Spleen (tissue), 7 donors: ENCODE measurements around the gene NDUFA13.

Experiments used
- CTCF ChIP-seq, 11 experiments: fragments of 200-600 bp in 7 of 11; fragments of 450-650 bp in 4 of 11; sonication (generic) in 4 of 11; IDR thresholded peaks in 8 of 11; conservative IDR thresholded peaks in 3 of 11; 1 replicate in 7 of 11; 2 replicates in 4 of 11; pipeline versions ENCODE4 v1.4.0 to v1.8.0; 2016 to 2021; ENCODE audit warnings: antibody characterized with exemption in 11 of 11, inconsistent platforms in 4 of 11, mild to moderate bottlenecking in 1 of 11
- POLR2A ChIP-seq, 3 donors: fragments of 450-650 bp; IDR thresholded peaks; one replicate each; pipeline ENCODE4 v1.5.1; 2017; ENCODE audit warnings: antibody characterized with exemption in 3 of 3, mild to moderate bottlenecking in 1 of 3
- POLR2AphosphoS5 ChIP-seq, 3 donors: sonication (generic); formaldehyde crosslinking; IDR thresholded peaks; one replicate each; pipeline ENCODE4 v1.5.1; 2017; ENCODE audit warnings: antibody characterized with exemption in 3 of 3
- donor health status: DM: no; HTN: no; CAD: no; lungs with moderate emphysema.
- donor health status: DM: no; HTN: no; CAD: no.
- donor health status: DM: no; HTN: no; CAD: no.

- TF ChIP-seq CTCF (IDR thresholded peaks at IDR 0.05 in 8 of 11, conservative IDR thresholded peaks at IDR 0.05 in 3 of 11) = no peak
- TF ChIP-seq POLR2A (IDR thresholded peaks at IDR 0.05) = no peak
- TF ChIP-seq POLR2AphosphoS5 (IDR thresholded peaks at IDR 0.05) = no peak
These were observed 33.9 kb downstream of the NDUFA13 start for GRCh38 chr19:19549804-19550464.
